Ishikawa (cell line): ENCODE results near the gene MT3.

ENCODE experiments used
- CEBPB ChIP-seq: IDR thresholded peaks from 2 replicates; pipeline ENCODE4 v1.6.1; 2012
- CREB1 ChIP-seq: IDR thresholded peaks from 2 replicates; pipeline ENCODE4 v1.6.1; 2012; ENCODE audit warnings: low read depth
- EGR1 ChIP-seq: IDR thresholded peaks from 2 replicates; pipeline ENCODE4 v1.6.1; 2012
- EP300 ChIP-seq: IDR thresholded peaks from 2 replicates; pipeline ENCODE4 v1.6.1; 2012; ENCODE audit warnings: borderline replicate concordance
- FOXM1 ChIP-seq: IDR thresholded peaks from 2 replicates; pipeline ENCODE4 v1.6.1; 2012; ENCODE audit warnings: low read depth, borderline replicate concordance
- RAD21 ChIP-seq: IDR thresholded peaks from 2 replicates; pipeline ENCODE4 v1.6.1; 2012; ENCODE audit warnings: low read depth
- TAF1 ChIP-seq: IDR thresholded peaks from 2 replicates; pipeline ENCODE4 v1.6.1; 2012; ENCODE audit warnings: low read depth, mild to moderate bottlenecking
- TCF12 ChIP-seq: IDR thresholded peaks from 2 replicates; pipeline ENCODE4 v1.6.1; 2012; ENCODE audit warnings: low read depth
- TEAD4 ChIP-seq: IDR thresholded peaks from 2 replicates; pipeline ENCODE4 v1.6.1; 2012
- YY1 ChIP-seq: IDR thresholded peaks from 2 replicates; pipeline ENCODE4 v1.6.1; 2012; ENCODE audit warnings: low read depth
- ZBTB7A ChIP-seq: IDR thresholded peaks from 2 replicates; pipeline ENCODE4 v1.6.1; 2012; ENCODE audit warnings: low read depth
- TF ChIP-seq, protein P1 (sequence below): IDR thresholded peaks from 2 replicates; pipeline ENCODE4 v1.6.1; 2012; ENCODE audit warnings: low read depth, mild to moderate bottlenecking
- TF ChIP-seq, protein P2 (sequence below): IDR thresholded peaks from 2 replicates; pipeline ENCODE4 v1.6.1; 2012
- TF ChIP-seq, protein P3 (sequence below): IDR thresholded peaks from 2 replicates; pipeline ENCODE4 v1.6.1; 2012

Gene MT3

DNA sequence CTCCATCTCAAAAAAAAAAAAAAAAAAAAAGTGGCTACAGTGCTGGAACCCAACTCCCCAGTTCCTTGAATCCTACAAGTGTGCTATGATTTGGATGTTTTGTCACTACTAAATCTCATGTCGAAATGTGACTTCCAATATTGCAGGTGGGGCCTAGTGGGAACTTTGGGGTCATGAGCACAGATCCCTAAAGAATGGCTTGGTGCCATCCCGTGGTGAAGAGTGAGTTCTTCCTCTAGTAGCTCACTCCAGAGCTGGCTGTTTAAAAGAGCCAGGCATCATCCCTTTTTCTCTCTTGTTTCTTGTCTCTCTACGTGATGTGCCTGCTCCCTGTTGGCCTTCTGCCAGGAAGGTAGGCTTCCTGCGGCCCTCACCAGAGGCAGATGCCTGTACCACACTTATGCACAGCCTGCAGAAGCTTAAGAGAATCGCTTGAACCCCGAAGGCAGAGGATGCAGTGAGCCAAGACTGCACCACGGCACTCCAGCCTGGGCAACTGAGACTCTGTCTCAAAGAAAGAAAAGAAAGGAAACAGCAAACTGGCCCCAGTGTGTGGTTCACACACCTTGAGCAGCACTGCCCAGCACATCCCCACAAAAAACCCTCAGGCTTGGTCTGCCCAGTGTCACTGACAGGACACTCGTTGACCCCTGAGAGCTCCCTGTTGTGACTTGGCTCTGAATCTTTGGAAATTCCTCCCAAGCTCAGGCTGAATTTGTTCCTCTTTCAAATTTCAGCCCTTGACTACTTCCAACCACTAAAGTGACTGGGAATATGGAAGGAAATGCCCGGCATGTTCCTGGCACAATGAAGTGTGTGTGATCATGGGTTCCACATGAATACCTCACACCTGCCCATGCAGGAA is 39.4 kb downstream of the MT3 start:
- TF ChIP-seq YY1 (no peak), TEAD4 (no peak), RAD21 (no peak), TCF12 (no peak)
- TF ChIP-seq, protein P1, sequence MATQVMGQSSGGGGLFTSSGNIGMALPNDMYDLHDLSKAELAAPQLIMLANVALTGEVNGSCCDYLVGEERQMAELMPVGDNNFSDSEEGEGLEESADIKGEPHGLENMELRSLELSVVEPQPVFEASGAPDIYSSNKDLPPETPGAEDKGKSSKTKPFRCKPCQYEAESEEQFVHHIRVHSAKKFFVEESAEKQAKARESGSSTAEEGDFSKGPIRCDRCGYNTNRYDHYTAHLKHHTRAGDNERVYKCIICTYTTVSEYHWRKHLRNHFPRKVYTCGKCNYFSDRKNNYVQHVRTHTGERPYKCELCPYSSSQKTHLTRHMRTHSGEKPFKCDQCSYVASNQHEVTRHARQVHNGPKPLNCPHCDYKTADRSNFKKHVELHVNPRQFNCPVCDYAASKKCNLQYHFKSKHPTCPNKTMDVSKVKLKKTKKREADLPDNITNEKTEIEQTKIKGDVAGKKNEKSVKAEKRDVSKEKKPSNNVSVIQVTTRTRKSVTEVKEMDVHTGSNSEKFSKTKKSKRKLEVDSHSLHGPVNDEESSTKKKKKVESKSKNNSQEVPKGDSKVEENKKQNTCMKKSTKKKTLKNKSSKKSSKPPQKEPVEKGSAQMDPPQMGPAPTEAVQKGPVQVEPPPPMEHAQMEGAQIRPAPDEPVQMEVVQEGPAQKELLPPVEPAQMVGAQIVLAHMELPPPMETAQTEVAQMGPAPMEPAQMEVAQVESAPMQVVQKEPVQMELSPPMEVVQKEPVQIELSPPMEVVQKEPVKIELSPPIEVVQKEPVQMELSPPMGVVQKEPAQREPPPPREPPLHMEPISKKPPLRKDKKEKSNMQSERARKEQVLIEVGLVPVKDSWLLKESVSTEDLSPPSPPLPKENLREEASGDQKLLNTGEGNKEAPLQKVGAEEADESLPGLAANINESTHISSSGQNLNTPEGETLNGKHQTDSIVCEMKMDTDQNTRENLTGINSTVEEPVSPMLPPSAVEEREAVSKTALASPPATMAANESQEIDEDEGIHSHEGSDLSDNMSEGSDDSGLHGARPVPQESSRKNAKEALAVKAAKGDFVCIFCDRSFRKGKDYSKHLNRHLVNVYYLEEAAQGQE, result no peak
- TF ChIP-seq, protein P2, sequence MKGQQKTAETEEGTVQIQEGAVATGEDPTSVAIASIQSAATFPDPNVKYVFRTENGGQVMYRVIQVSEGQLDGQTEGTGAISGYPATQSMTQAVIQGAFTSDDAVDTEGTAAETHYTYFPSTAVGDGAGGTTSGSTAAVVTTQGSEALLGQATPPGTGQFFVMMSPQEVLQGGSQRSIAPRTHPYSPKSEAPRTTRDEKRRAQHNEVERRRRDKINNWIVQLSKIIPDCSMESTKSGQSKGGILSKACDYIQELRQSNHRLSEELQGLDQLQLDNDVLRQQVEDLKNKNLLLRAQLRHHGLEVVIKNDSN, result no peak

DNA sequence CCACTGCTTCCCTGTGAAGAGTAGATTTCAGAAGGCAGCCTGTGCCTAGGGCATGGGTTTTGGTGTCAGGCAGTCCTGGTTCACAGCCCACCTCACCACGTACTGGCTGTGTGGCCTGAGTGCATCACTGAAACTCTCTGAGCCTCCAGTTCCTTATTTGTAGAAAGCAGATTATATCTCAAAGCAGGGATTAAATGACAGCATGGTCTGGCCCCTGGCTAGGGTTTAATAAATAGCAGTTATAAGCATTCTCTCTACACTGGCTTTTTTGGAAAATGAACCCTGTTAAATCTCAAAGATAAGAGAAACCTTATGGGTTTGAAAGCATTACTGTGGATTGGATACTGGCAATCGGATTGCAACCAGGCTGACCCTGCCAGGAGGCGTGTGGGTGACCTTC is 40.2 kb downstream of the MT3 start:
- no peak for TF ChIP-seq FOXM1

DNA sequence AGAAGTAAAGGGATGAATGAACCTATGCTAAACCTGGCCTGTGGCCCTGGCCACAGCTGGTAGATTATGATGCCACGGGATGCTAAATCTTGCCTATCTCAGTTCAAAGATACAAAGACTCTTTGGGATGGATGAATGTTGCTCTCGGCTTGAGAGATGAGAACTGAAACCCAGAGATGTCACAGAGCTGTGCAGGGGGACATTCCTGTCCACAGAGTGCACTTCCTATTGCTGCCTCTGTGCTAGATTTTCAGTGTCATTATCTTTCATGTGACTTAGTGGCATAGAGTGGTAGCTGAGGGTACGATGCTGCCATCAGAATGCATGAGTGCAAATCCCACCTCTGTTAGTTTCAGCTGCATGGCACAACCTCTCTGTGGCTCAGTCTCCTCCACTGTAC is 40.8 kb downstream of the MT3 start:
- TF ChIP-seq, protein P2, result no peak

DNA sequence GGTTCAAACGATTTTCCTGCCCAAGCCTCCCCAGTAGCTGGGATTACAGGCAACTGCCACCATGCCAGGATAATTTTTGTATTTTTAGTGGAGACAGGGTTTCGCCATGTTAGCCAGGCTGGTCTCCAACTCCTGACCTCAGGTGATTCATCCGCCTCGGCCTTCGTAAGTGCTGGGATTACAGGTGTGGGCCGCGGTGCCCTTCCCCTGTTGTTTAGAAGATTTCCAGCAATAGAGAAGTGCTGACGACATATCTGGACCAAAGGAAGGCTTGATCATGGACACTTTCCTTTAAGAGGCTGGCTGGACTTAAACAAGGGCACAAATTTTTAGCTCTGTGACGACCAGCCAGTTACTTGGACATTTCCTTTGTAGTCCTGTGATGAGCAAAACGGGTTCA is 41.9 kb downstream of the MT3 start:
- TF ChIP-seq, protein P2, result no peak
- TF ChIP-seq CREB1, result no peak
- TF ChIP-seq TCF12, result no peak
- TF ChIP-seq, protein P1, result no peak

DNA sequence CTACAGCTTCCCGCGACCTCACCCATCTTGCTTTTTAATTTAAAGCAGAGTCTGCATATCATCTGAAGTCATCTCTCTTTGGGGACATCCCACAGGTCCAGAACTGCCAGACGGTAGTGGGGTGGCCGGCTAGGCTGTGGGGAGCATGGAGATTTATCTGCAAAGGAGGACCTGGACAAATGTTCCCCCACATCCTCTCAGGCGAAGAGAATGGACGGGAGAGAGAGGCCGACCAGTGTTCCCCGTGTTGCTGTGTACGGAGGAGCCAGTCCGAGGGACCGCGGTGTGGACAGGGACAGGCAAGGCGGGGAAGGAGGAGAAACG is 42.5 kb downstream of the MT3 start:
- TF ChIP-seq TAF1, result no peak
- TF ChIP-seq, protein P2, result no peak
- no peak for TF ChIP-seq CEBPB
- no peak for TF ChIP-seq TEAD4
- TF ChIP-seq, protein P1, result no peak
- no peak for TF ChIP-seq EGR1
- TF ChIP-seq CREB1, result no peak
- TF ChIP-seq, protein P3, sequence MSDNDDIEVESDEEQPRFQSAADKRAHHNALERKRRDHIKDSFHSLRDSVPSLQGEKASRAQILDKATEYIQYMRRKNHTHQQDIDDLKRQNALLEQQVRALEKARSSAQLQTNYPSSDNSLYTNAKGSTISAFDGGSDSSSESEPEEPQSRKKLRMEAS, result no peak
- TF ChIP-seq YY1, result no peak
- TF ChIP-seq RAD21, result no peak
- TF ChIP-seq EP300, result no peak
- TF ChIP-seq FOXM1, result no peak
- TF ChIP-seq TCF12, result no peak
- TF ChIP-seq ZBTB7A, result no peak
